Adrenal gland (tissue), 5 donors: ENCODE data around the gene TPGS1.

ENCODE experiments used
- CTCF ChIP-seq, 6 experiments: fragments of 450-650 bp in 4 of 6; fragments of 200-600 bp in 2 of 6; sonication (generic) in 1 of 6; IDR thresholded peaks; 1 replicate in 5 of 6; 2 replicates in 1 of 6; pipeline versions ENCODE4 v1.5.1 to v1.8.0; 2016 to 2021; ENCODE audit warnings: antibody characterized with exemption in 6 of 6, mild to moderate bottlenecking in 2 of 6, moderate library complexity in 1 of 6
- POLR2A ChIP-seq, 2 donors: fragments of 450-650 bp; IDR thresholded peaks; one replicate each; pipeline ENCODE4 v1.6.1; 2017; ENCODE audit warnings: antibody characterized with exemption in 2 of 2, mild to moderate bottlenecking in 2 of 2, moderate library complexity in 1 of 2
- donor health status: DM: no; HTN: no; CAD: no.

DNA sequence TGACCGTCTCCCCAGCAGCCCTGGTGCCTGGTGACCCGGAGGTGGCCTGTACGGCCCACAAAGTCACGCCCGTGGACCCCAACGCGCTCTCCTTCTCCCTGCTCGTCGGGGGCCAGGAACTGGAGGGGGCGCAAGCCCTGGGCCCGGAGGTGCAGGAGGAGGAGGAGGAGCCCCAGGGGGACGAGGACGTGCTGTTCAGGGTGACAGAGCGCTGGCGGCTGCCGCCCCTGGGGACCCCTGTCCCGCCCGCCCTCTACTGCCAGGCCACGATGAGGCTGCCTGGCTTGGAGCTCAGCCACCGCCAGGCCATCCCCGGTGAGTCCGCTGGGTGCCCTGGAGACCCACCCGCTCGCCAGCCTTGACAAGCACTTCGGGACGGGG is 8.8 kb upstream of the TPGS1 start:
- no peak for TF ChIP-seq CTCF (IDR thresholded peaks at IDR 0.05)
- TF ChIP-seq POLR2A (IDR thresholded peaks at IDR 0.05), result no peak
